Neural cell (in vitro differentiated cells): ENCODE data around the gene CLNK. TPM values are rescaled to one million over a fixed set of nuclear protein-coding genes. Genes with fewer than 3 reads are reported as not detected.

ENCODE experiments used
- H2AFZ ChIP-seq: fragments of 200-600, 300-800 bp; sonication (generic), shearing (Covaris generic); 2 replicates; pipeline ENCODE4 v1.6.0; 2014; ENCODE audit warnings: low read depth, mild to moderate bottlenecking, antibody characterized with exemption, low read length, moderate library complexity
- H3F3A ChIP-seq: fragments of 200-600 bp; shearing (Covaris generic); 2 replicates; pipeline ENCODE4 v1.6.1; 2016; ENCODE audit warnings: mild to moderate bottlenecking, moderate library complexity, mixed read lengths, antibody characterized with exemption, low read length; ENCODE audit not compliant: insufficient read depth, poor library complexity, severe bottlenecking
- H3K27ac ChIP-seq: fragments of 200-600, 300-800 bp; sonication (generic), shearing (Covaris generic); 2 replicates; pipeline ENCODE4 v1.5.1; 2014; ENCODE audit warnings: mild to moderate bottlenecking, low read length, moderate library complexity
- H3K27me3 ChIP-seq: fragments of 300-800, 200-600 bp; sonication (generic), shearing (Covaris generic); 2 replicates; pipeline ENCODE4 v1.6.0; 2014; ENCODE audit warnings: mild to moderate bottlenecking, low read depth, low read length, moderate library complexity; ENCODE audit not compliant: insufficient read depth
- H3K36me3 ChIP-seq: fragments of 300-800, 200-600 bp; sonication (generic), shearing (Covaris generic); 2 replicates; pipeline ENCODE4 v1.5.1; 2014; ENCODE audit warnings: mild to moderate bottlenecking, antibody characterized with exemption, low read length, moderate library complexity; ENCODE audit not compliant: insufficient read depth
- H3K4me2 ChIP-seq: fragments of 300-800, 200-600 bp; sonication (generic), shearing (Covaris generic); 2 replicates; pipeline ENCODE4 v1.6.0; 2014; ENCODE audit warnings: mild to moderate bottlenecking, low read length
- H3K4me3 ChIP-seq: fragments of 300-800, 200-600 bp; sonication (generic), shearing (Covaris generic); 2 replicates; pipeline ENCODE4 v1.5.1; 2014; ENCODE audit warnings: mild to moderate bottlenecking, low read length, moderate library complexity
- H3K79me2 ChIP-seq: fragments of 200-600 bp; shearing (Covaris generic); replicated peaks from 2 replicates; pipeline ENCODE4 v1.6.0; 2014; ENCODE audit warnings: mild to moderate bottlenecking, low read length, moderate library complexity; ENCODE audit not compliant: insufficient read depth
- H3K9ac ChIP-seq: fragments of 300-800, 200-600 bp; sonication (generic), shearing (Covaris generic); 2 replicates; pipeline ENCODE4 v1.6.1; 2016; ENCODE audit warnings: mild to moderate bottlenecking, low read length, mixed read lengths
- H3K9me2 ChIP-seq: fragments of 200-600 bp; shearing (Covaris generic); 2 replicates; pipeline ENCODE4 v1.6.1; 2016; ENCODE audit warnings: mild to moderate bottlenecking, low read length, mixed read lengths; ENCODE audit not compliant: insufficient read depth
- H3K9me3 ChIP-seq: fragments of 200-600, 300-800 bp; sonication (generic), shearing (Covaris generic); 2 replicates; pipeline ENCODE4 v1.6.1; 2016; ENCODE audit warnings: mild to moderate bottlenecking, mixed run types, low read length, moderate library complexity, mixed read lengths
- H4K20me1 ChIP-seq: fragments of 200-600 bp; shearing (Covaris generic); 2 replicates; pipeline ENCODE4 v1.6.1; 2016; ENCODE audit warnings: mild to moderate bottlenecking, mixed run types; ENCODE audit not compliant: insufficient read depth
- CTCF ChIP-seq: fragments of 450-650 bp; IDR thresholded peaks from 2 replicates; pipeline ENCODE4 v1.5.1; 2014; ENCODE audit warnings: antibody characterized with exemption, mild to moderate bottlenecking, moderate library complexity; ENCODE audit not compliant: poor library complexity, severe bottlenecking
- EP300 ChIP-seq: fragments of 450-650 bp; conservative IDR thresholded peaks from 2 replicates; pipeline ENCODE4 v1.6.1; 2014; ENCODE audit warnings: antibody characterized with exemption, mild to moderate bottlenecking, moderate library complexity; ENCODE audit not compliant: poor library complexity, severe bottlenecking
- EZH2 ChIP-seq: fragments of 200-600, 300-800 bp; shearing (Covaris generic), sonication (generic); IDR thresholded peaks from 2 replicates; pipeline ENCODE4 v1.6.1; 2014; ENCODE audit warnings: antibody characterized with exemption, low read length, borderline replicate concordance, mild to moderate bottlenecking; ENCODE audit not compliant: insufficient read depth, poor library complexity, severe bottlenecking
- MXI1 ChIP-seq: fragments of 450-650 bp; conservative IDR thresholded peaks from 2 replicates; pipeline ENCODE4 v1.6.1; 2014; ENCODE audit warnings: antibody characterized with exemption, mild to moderate bottlenecking; ENCODE audit not compliant: poor library complexity, severe bottlenecking
- POLR2AphosphoS5 ChIP-seq: IDR thresholded peaks from 2 replicates; pipeline ENCODE4 v1.6.1; 2012
- RAD21 ChIP-seq: fragments of 450-650 bp; conservative IDR thresholded peaks from 2 replicates; pipeline ENCODE4 v1.6.1; 2014; ENCODE audit warnings: antibody characterized with exemption, mild to moderate bottlenecking, moderate library complexity
- REST ChIP-seq: IDR thresholded peaks from 2 replicates; pipeline ENCODE4 v1.6.1; 2012; ENCODE audit warnings: borderline replicate concordance
- SMC3 ChIP-seq: fragments of 450-650 bp; conservative IDR thresholded peaks from 2 replicates; pipeline ENCODE4 v1.6.1; 2014; ENCODE audit warnings: antibody characterized with exemption, mild to moderate bottlenecking, moderate library complexity; ENCODE audit not compliant: poor library complexity
- TAF1 ChIP-seq: IDR thresholded peaks from 2 replicates; pipeline ENCODE4 v1.6.1; 2012; ENCODE audit warnings: low read depth
- polyA plus RNA-seq: library from polyadenylated mRNA; depleted of rRNA; stranded (reverse); fragments of >200 nt; gene quantifications from 2 replicates; pipeline ENCODE4 v1.2.3, GENCODE V29; 2014

CLNK gene
- polyA plus RNA-seq, 1 donor from 2014 or later = not detected

- TF ChIP-seq CTCF = no peak
Measured at GRCh38 chr4:10655968-10656367, 28.6 kb downstream of the CLNK start (continued).

DNA sequence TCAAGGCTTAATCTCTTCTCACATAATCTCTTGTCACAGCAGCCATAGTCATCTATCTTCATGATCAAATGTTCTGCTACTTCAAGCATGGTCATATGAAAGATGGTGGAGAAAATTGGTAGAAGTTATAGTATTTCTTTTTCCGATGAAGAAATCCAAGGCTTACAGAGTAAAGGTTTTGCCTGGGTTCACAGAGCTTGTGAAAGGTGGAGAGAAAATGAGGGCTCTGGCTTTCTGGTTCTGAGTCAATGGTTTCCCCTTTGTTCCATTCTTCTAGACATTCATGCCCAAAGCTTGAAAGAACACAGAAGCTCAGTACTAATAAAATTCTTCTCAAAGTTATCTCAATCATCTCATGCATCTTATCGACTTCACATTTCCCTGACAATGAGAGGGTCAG, 36.1 kb downstream of the CLNK start:
- Histone ChIP-seq H3K36me3 (no peaks in the 10 kb centered on the region), H3K9me2 (no peaks in the 10 kb centered on the region), H4K20me1 (no peaks in the 10 kb centered on the region), H3K4me2 (no peak overlapping the region), H3K79me2 (no peaks in the 10 kb centered on the region), H3K9me3 (no peaks in the 10 kb centered on the region), H3F3A (no peaks in the 10 kb centered on the region), H2AFZ (no peak overlapping the region), H3K9ac (no peak overlapping the region), H3K27me3 (no peaks in the 10 kb centered on the region), H3K4me3 (no peak overlapping the region), H3K27ac (no peak overlapping the region)
- TF ChIP-seq MXI1 = no peak
- no peak for TF ChIP-seq REST
- TF ChIP-seq CTCF = no peak
- TF ChIP-seq EP300 = no peak
- no peak for TF ChIP-seq RAD21
- no peak for TF ChIP-seq POLR2AphosphoS5
- TF ChIP-seq EZH2 = no peak
- TF ChIP-seq SMC3 = no peak
- TF ChIP-seq TAF1 = no peak

GRCh38 chr4:10647846-10648245, 36.7 kb downstream of the CLNK start:
- Histone ChIP-seq H4K20me1 (no peaks in the 10 kb centered on the region), H2AFZ (no peak overlapping the region), H3K27me3 (no peaks in the 10 kb centered on the region), H3F3A (no peaks in the 10 kb centered on the region), H3K9ac (no peak overlapping the region), H3K79me2 (no peaks in the 10 kb centered on the region), H3K27ac (no peak overlapping the region), H3K4me3 (no peak overlapping the region), H3K4me2 (no peak overlapping the region), H3K9me3 (no peaks in the 10 kb centered on the region), H3K9me2 (no peaks in the 10 kb centered on the region), H3K36me3 (no peaks in the 10 kb centered on the region)
- TF ChIP-seq REST (no peak), TAF1 (no peak), SMC3 (no peak), CTCF (no peak), EZH2 (no peak), POLR2AphosphoS5 (no peak), EP300 (no peak), RAD21 (no peak), MXI1 (no peak)
